HG03460 (cell line): Measurements from ENCODE around the gene ESF1.

Source experiments
- ATAC-seq: cut with Tn5 transposase; IDR thresholded peaks from one replicate; pipeline ENCODE4 v1.9.1; 2021; ENCODE audit not compliant: unreplicated experiment

Gene ESF1

DNA sequence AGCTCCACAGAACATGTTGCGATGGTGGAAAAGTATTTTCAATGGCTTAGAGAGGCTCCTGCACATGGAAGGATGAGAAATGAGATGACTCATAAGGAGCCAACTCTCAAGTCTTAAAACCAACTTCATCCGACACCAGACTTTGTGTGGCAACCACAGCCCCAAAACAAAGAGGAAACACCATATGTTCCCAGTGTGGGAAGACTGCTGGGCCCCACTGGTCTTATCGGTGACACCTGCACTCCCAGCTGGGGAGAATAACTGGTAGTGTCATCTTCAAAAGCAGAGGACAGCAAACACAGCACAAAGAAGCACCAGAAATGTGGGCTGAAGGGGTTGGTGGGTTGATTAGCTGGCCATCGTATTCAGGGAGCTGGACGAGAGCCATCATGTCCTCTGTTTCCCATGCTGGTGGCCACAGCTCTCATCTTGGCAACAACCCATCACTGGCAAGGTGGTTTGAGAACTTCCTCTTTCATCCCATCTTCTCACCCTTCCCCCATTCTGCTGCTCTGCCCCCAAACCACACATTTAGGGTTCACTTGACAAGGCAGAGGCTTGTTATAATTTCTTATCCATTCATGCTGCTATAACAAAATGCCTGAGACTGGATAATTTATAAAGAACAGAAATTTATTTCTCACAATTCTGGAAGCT is 100.0 kb downstream of the ESF1 start:
- ATAC-seq: no peak

DNA sequence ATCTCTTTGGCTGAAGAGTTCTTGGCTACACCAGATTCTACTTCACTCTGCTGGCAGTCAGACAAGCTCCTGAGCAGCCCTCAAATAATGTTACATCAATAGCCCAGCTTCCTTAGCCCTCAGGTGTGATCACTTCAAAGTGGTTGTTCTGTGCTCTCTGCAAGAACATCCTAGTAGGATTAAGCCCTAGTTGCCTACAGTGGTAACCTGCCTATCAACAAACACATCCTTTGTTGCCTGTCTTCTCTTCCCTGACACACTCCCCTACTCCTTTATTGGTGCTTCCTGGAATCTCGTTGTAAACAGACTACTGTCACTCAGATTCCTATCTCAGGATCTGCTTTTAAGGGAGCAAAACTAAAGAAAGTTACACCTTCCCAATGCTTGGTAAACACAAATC is 100.9 kb downstream of the ESF1 start:
- ATAC-seq: no peak

DNA sequence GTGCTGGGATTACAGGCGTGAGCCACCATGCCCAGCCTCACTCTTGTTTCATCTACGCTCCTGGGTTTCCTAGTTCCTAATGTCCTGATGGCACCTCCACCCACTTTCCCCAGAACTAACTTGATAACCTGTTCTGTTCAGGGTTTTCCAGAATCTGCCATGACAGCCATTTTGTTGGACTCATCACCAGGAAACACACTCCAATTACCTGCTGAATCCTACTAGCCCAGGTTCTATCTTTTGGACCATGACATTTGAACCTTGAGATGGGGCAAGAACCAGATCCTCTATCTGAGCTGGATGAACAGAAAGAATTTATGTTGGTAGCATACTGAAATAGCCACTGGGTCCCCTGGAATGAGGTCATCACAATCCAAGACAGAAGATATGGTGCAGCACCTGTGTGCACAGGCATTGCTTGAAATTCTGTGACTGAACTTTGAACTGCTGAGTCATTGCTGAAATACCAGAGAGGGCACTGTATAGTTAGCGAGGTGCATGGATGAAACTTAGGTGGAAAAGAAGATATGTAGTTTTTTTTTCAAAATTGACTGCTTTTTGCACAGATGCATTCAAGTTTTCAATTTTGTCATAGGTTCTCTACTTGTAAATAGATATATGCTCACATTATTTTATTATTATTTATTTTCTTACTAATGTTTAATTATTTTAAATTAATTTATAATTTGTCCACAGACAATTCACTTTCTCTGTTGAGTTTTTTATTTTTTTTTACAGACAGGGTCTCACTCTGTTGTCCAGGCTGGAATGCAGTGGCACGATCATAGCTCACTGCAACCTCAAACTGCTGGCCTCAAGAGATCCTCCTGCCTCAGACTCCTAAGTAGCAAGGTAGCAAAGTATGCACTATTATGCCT is 103.2 kb downstream of the ESF1 start:
- peak; percentile 72 for ATAC-seq

DNA sequence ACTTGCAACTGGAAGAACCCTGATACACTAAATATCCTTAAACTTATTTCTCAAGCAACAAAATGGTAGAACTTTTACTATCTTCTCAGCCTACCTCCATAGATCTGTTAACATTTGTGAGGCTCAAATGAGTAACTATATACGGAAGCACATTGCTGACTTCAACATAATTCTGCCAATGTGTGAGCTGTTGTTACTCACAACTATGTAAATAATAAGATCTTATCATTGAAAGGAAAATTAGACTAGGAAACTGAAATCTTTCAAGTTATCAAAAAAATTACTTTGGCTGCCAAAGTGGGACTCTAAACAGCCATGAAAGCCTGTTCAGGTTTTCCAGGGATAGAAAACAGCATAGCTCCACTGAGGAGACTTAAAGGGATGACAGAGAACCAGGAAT is 105.8 kb downstream of the ESF1 start:
- ATAC-seq: no peak

DNA sequence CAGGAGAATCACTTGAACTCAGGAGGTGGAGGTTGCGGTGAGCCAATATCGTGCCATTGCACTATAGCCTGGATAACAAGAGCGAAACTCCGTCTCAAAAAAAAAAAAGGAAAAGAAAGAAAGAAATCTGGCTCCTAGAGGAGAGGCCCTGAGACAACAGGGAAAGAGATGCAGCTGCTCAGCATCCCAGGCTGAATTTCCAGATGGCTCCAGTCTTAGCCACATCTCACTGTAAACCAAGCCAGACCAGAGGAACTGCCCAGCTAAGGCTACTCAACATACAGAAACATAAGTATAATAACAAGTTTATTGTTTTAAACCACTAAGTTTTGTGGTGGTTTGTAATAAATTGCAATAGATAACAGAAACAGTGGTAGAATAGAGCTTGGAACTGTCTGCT is 107.5 kb downstream of the ESF1 start:
- no peak for ATAC-seq

DNA sequence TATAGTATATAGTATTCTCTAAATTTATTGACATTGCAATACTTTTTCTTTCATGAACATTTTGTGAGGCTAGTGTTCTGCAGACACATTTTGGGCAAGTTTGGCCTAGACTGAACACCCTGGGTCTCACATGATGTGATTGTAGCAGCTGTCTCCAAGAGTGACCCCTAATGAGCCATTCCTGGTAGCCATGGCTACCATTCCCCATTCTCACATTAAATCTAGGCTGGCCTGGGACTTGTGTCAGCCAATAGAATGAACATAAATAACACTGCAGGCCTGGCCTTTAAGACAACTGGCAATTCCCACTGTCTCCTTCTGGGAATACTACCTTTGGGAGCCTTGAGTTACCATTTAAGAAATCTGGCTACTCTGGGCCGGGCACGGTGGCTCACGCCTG is 108.0 kb downstream of the ESF1 start:
- ATAC-seq: no peak

DNA sequence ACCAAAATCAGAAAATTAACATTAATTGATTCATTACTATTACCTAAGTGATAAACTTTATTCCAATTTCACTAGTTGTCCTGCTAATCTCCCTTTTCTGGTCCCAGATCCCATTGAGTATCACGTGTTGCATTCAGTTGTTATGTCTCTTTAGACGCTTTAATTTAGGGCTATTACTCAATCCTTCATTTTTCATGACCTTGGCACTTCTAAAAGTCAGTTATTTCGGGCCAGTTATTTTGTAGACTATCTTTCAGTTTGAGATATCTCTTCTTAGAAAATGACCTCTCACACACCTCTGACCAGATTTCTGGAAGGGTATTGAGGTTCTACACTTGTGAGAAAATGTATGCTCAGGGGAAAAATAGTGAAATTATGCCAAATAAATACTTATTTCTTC is 112.0 kb downstream of the ESF1 start:
- no peak for ATAC-seq

DNA sequence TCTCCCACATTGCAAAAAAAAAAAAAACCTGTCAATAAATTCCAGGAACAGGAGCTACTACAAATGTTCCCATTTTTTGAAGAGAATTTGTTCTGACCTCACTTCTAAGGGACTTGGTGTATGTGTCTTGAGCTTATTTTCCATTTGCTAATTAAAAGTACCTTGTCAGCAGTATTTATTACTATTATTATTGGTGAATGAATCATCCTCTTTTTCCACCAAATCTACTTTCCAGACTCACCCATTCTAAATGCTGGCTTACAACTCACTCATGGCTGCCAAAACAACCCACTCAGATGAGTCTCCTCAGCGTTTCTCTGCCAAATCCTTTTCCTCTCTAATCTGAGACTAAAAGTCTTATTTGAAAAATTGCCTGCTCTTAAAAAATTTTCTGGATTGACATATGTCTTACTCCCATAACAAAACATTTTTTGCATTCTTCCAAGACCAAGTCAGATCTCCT is 112.8 kb downstream of the ESF1 start:
- ATAC-seq: no peak

DNA sequence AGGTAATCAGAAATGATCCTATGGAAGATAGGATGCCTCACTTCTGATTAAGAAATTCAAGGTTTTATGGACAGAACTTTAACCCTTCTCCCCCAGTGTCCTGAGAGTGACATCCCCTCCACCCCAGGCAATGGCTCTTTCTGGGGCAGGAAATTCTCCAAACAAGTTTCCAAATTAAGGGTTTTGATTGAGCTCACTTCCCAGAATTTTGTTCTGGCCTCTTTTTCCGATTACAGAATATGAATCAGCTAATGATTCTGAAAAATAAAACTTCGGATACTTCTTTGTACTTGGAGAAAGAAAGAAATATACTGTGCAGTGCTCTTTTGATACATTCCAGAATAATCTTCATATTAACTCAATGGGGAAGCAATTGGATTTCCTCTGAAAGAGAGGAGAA is 113.2 kb downstream of the ESF1 start:
- no peak for ATAC-seq

DNA sequence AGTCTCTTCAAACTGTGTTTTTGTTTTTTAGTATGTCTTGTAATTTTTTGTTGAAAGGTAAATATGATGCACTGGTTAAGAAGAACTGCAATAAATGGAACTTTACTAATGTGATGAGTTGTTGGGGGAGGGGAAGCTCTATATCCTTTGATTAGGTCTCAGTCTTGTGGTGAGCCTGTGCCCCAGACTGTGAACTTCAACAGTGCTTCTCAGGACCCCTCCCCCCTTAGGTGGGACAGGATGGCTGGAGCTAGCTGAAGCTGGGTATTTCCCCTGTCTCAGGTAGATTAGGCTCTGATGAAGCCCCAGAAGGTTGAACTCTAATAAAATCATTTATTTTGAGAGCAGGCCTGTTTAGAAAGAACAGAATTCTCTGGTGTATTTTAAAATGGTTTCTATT is 114.6 kb downstream of the ESF1 start:
- ATAC-seq: no peak

DNA sequence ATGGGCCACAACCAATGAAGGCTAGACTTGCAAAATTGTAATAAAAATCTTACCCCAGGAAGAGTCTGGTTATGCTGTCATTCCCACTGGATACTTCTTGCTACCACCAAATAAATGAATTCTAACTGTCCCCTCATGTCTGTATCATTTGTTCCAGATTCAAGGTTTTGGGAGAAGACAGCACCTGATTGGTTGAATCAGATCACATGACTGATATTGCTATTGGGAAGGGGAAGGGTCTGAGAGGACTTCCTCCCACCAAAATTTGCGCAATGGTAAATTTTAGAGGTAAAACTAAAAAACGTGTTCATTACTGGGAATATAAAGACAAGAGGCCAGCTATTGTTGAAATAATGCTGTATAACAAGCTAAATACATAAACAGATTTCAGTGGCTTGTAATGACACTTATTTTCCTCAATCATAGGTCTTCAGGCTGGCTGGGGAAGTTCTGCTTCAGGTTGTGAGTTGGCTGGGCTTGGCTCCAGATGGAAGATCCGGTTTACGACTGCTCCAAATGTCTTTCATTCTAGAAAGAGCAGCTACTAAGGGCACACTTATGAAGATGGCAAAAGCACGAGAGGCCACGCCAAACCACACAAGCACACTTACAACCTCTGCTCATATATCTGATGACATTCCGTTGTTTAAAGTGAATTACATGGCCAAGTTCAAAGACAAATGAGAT is 118.9 kb downstream of the ESF1 start:
- no peak for ATAC-seq
